ENCODE results near the gene MRTFB.

DNA sequence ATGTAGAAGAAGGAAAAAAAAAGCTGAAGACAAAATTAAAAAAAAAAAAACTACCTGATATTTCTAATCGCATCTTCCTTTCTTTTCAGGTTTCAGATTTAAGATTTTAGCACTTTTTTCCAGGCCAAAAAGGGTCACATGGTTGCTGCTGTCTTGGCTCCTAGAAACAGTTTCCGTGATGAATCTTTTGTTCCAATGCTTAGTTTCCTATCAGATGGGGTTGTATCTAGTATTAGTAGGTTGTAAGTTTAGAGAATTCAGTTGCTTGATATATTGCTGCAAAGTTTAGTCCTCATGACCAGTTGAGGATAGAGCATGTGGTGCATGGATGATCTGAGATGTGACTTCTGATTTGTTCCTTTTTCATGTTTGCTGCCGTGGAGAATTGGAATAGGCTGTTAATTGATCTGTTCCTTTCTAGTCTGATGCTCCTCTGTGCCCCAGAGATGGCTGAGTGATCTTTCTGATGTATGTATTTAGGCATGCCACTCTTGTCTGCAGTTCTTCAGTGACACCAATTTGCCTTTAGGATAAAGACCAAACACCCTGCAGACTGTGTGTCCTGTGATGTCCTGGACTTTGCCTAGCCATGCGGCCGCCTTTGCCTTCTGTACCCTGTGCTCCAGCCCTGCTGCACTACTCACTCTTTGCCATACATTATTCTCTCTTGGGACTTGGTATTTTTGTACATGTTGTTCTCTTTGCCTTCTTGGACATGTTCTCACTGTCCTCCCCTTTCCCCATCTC is 94.0 kb downstream of the MRTFB start:
- TF ChIP-seq, protein P1, sequence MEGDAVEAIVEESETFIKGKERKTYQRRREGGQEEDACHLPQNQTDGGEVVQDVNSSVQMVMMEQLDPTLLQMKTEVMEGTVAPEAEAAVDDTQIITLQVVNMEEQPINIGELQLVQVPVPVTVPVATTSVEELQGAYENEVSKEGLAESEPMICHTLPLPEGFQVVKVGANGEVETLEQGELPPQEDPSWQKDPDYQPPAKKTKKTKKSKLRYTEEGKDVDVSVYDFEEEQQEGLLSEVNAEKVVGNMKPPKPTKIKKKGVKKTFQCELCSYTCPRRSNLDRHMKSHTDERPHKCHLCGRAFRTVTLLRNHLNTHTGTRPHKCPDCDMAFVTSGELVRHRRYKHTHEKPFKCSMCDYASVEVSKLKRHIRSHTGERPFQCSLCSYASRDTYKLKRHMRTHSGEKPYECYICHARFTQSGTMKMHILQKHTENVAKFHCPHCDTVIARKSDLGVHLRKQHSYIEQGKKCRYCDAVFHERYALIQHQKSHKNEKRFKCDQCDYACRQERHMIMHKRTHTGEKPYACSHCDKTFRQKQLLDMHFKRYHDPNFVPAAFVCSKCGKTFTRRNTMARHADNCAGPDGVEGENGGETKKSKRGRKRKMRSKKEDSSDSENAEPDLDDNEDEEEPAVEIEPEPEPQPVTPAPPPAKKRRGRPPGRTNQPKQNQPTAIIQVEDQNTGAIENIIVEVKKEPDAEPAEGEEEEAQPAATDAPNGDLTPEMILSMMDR (conservative IDR thresholded peaks at IDR 0.05; ENCODE audit: low read depth, low read length), result no peak
- TF ChIP-seq EZH2 (IDR thresholded peaks at IDR 0.05; ENCODE audit: borderline replicate concordance, low read depth, low read length, poor library complexity, severe bottlenecking), result no peak
